ENCODE measurements around the gene PNPLA5.

Gene PNPLA5

GRCh38 chr22:43854786-43855271 lies 37.0 kb downstream of the PNPLA5 start:
- no peaks in the 10 kb centered on the region for H3K36me3 ChIP-seq (ENCODE audit: control insufficient read depth in 4 of 4, insufficient read depth in 4 of 4, low read length in 3 of 4)
- ChIA-PET POLR2A (no interaction called here), CTCF (no interaction called here)
- H3K9me3 ChIP-seq (ENCODE audit: control extremely low read depth in 1 of 5, control insufficient read depth in 4 of 5, insufficient read depth in 2 of 5, low read depth in 1 of 5, low read length in 4 of 5): peaks cover 0 to 11% (median 0%) of the 10 kb centered on the region in 5 experiments
- WGBS (ENCODE audit: insufficient coverage): 98% methylated on average over 13 of the region's 13 CpGs
- H3K27me3 ChIP-seq (replicated peaks in 2 of 5; ENCODE audit: control insufficient read depth in 4 of 5, insufficient read depth in 5 of 5, low read length in 4 of 5): peaks cover 0 to 31% (median 2%) of the 10 kb centered on the region in 5 experiments
- peaks cover 0 to 16% (median 12%) of the 10 kb centered on the region in 4 experiments for H3K4me1 ChIP-seq (ENCODE audit: control extremely low read depth in 1 of 4, control insufficient read depth in 4 of 4, insufficient read depth in 4 of 4, low read length in 3 of 4)
- no peak overlapping the region for H3K4me3 ChIP-seq (ENCODE audit: control insufficient read depth in 1 of 7, extremely low read depth in 1 of 7, insufficient read depth in 4 of 7, low read depth in 2 of 7, low read length in 6 of 7)
- DNase-seq: no peak
- no peak overlapping the region for H3K27ac ChIP-seq (ENCODE audit: insufficient read depth in 1 of 2, low read depth in 1 of 2, low read length in 2 of 2, poor library complexity in 1 of 2, severe bottlenecking in 2 of 2)

GRCh38 chr22:43854121-43854785 lies 37.6 kb downstream of the PNPLA5 start:
- 91% methylated on average over 9 of the region's 14 CpGs for WGBS (ENCODE audit: insufficient coverage)
- Histone ChIP-seq H3K27ac (ENCODE audit: insufficient read depth in 1 of 2, low read depth in 1 of 2, low read length in 2 of 2, poor library complexity in 1 of 2, severe bottlenecking in 2 of 2) (no peak overlapping the region), H3K4me3 (ENCODE audit: control insufficient read depth in 1 of 7, extremely low read depth in 1 of 7, insufficient read depth in 4 of 7, low read depth in 2 of 7, low read length in 6 of 7) (no peak overlapping the region), H3K4me1 (ENCODE audit: control extremely low read depth in 1 of 4, control insufficient read depth in 4 of 4, insufficient read depth in 4 of 4, low read length in 3 of 4) (peaks cover 0 to 16% (median 12%) of the 10 kb centered on the region in 4 experiments), H3K36me3 (ENCODE audit: control insufficient read depth in 4 of 4, insufficient read depth in 4 of 4, low read length in 3 of 4) (no peaks in the 10 kb centered on the region), H3K9me3 (ENCODE audit: control extremely low read depth in 1 of 5, control insufficient read depth in 4 of 5, insufficient read depth in 2 of 5, low read depth in 1 of 5, low read length in 4 of 5) (peaks cover 0 to 11% (median 0%) of the 10 kb centered on the region in 5 experiments), H3K27me3 (replicated peaks in 2 of 5; ENCODE audit: control insufficient read depth in 4 of 5, insufficient read depth in 5 of 5, low read length in 4 of 5) (peaks cover 0 to 28% (median 0%) of the 10 kb centered on the region in 5 experiments)
- ChIA-PET CTCF (no interaction called here), POLR2A (no interaction called here)
- no peak for DNase-seq

DNA sequence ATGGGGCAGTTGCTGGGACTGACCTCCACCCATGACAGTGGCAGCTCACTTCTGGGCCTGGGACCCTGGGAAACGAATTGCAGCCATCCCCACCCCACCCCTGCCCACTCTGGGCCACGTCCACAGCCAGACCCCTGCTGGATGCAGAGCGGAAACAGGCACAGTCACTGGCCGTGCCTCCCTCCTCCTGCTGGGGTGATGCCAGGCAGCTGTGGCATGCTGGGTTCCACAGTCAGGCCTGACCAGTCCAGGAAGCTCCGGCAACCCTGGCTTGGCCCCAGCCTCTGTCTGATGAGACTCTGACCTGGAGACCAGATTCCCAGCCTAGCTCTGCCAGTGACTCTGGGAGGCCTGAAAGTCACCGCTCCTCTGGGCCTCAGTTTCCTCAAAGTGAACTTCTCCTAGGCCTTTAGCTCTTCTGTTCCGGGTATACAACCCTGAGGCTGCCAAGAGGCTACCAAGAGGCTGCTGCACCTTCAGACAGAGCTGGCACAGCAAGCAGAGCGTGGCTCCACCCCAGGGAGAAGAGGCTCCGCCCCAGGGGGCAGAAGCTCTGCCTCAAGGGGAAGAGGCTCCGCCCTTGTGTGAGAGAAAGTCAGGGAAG lies 38.4 kb downstream of the PNPLA5 start:
- H3K27ac ChIP-seq (ENCODE audit: insufficient read depth in 1 of 2, low read depth in 1 of 2, low read length in 2 of 2, poor library complexity in 1 of 2, severe bottlenecking in 2 of 2): no peak overlapping the region
- H3K36me3 ChIP-seq (ENCODE audit: control insufficient read depth in 4 of 4, insufficient read depth in 4 of 4, low read length in 3 of 4): no peaks in the 10 kb centered on the region
- ChIA-PET POLR2A (no interaction called here), CTCF (no interaction called here)
- 95% methylated on average over 10 of the region's 10 CpGs for WGBS (ENCODE audit: insufficient coverage)
- no peak for DNase-seq
- H3K9me3 ChIP-seq (ENCODE audit: control extremely low read depth in 1 of 5, control insufficient read depth in 4 of 5, insufficient read depth in 2 of 5, low read depth in 1 of 5, low read length in 4 of 5): peaks cover 0 to 11% (median 0%) of the 10 kb centered on the region in 5 experiments
- H3K27me3 ChIP-seq (replicated peaks in 2 of 5; ENCODE audit: control insufficient read depth in 4 of 5, insufficient read depth in 5 of 5, low read length in 4 of 5): peaks cover 0 to 20% (median 0%) of the 10 kb centered on the region in 5 experiments
- H3K4me3 ChIP-seq (ENCODE audit: control insufficient read depth in 1 of 7, extremely low read depth in 1 of 7, insufficient read depth in 4 of 7, low read depth in 2 of 7, low read length in 6 of 7): no peak overlapping the region
- peaks cover 0 to 16% (median 12%) of the 10 kb centered on the region in 4 experiments for H3K4me1 ChIP-seq (ENCODE audit: control extremely low read depth in 1 of 4, control insufficient read depth in 4 of 4, insufficient read depth in 4 of 4, low read length in 3 of 4)

GRCh38 chr22:43852573-43853327 lies 39.1 kb downstream of the PNPLA5 start:
- WGBS (ENCODE audit: insufficient coverage): 52% methylated on average over 13 of the region's 19 CpGs
- CTCF ChIA-PET: no interaction called here

GRCh38 chr22:43851979-43852307 lies 39.9 kb downstream of the PNPLA5 start:
- Histone ChIP-seq H3K9me3 (ENCODE audit: control extremely low read depth in 1 of 5, control insufficient read depth in 4 of 5, insufficient read depth in 2 of 5, low read depth in 1 of 5, low read length in 4 of 5) (peaks cover 0 to 9% (median 0%) of the 10 kb centered on the region in 5 experiments), H3K27ac (ENCODE audit: insufficient read depth in 1 of 2, low read depth in 1 of 2, low read length in 2 of 2, poor library complexity in 1 of 2, severe bottlenecking in 2 of 2) (no peak overlapping the region), H3K36me3 (ENCODE audit: control insufficient read depth in 4 of 4, insufficient read depth in 4 of 4, low read length in 3 of 4) (no peaks in the 10 kb centered on the region), H3K4me3 (ENCODE audit: control insufficient read depth in 1 of 7, extremely low read depth in 1 of 7, insufficient read depth in 4 of 7, low read depth in 2 of 7, low read length in 6 of 7) (no peak overlapping the region), H3K27me3 (replicated peaks in 2 of 5; ENCODE audit: control insufficient read depth in 4 of 5, insufficient read depth in 5 of 5, low read length in 4 of 5) (peaks cover 0 to 13% (median 0%) of the 10 kb centered on the region in 5 experiments), H3K4me1 (ENCODE audit: control extremely low read depth in 1 of 4, control insufficient read depth in 4 of 4, insufficient read depth in 4 of 4, low read length in 3 of 4) (peaks cover 0 to 16% (median 12%) of the 10 kb centered on the region in 4 experiments)
- no peak for DNase-seq
- WGBS (ENCODE audit: insufficient coverage): 70% methylated on average over 3 of the region's 3 CpGs
- ChIA-PET CTCF (no interaction called here), POLR2A (no interaction called here)

More at GRCh38 chr22:43852573-43853327, 39.1 kb downstream of the PNPLA5 start:
- Histone ChIP-seq H3K4me3 (ENCODE audit: control insufficient read depth in 1 of 7, extremely low read depth in 1 of 7, insufficient read depth in 4 of 7, low read depth in 2 of 7, low read length in 6 of 7) (no peak overlapping the region), H3K27me3 (replicated peaks in 2 of 5; ENCODE audit: control insufficient read depth in 4 of 5, insufficient read depth in 5 of 5, low read length in 4 of 5) (peaks cover 0 to 17% (median 0%) of the 10 kb centered on the region in 5 experiments), H3K36me3 (ENCODE audit: control insufficient read depth in 4 of 4, insufficient read depth in 4 of 4, low read length in 3 of 4) (no peaks in the 10 kb centered on the region), H3K4me1 (ENCODE audit: control extremely low read depth in 1 of 4, control insufficient read depth in 4 of 4, insufficient read depth in 4 of 4, low read length in 3 of 4) (peaks cover 0 to 16% (median 12%) of the 10 kb centered on the region in 4 experiments), H3K27ac (ENCODE audit: insufficient read depth in 1 of 2, low read depth in 1 of 2, low read length in 2 of 2, poor library complexity in 1 of 2, severe bottlenecking in 2 of 2) (no peak overlapping the region), H3K9me3 (ENCODE audit: control extremely low read depth in 1 of 5, control insufficient read depth in 4 of 5, insufficient read depth in 2 of 5, low read depth in 1 of 5, low read length in 4 of 5) (peaks cover 0 to 11% (median 0%) of the 10 kb centered on the region in 5 experiments)
- DNase-seq: peak in 2 of 3 donors; percentile 10 to 20
- POLR2A ChIA-PET: no interaction called here

GRCh38 chr22:43851058-43851978 lies 40.5 kb downstream of the PNPLA5 start:
- Histone ChIP-seq H3K4me3 (ENCODE audit: control insufficient read depth in 1 of 7, extremely low read depth in 1 of 7, insufficient read depth in 4 of 7, low read depth in 2 of 7, low read length in 6 of 7) (no peak overlapping the region), H3K27ac (ENCODE audit: insufficient read depth in 1 of 2, low read depth in 1 of 2, low read length in 2 of 2, poor library complexity in 1 of 2, severe bottlenecking in 2 of 2) (no peak overlapping the region), H3K36me3 (ENCODE audit: control insufficient read depth in 4 of 4, insufficient read depth in 4 of 4, low read length in 3 of 4) (no peaks in the 10 kb centered on the region), H3K4me1 (ENCODE audit: control extremely low read depth in 1 of 4, control insufficient read depth in 4 of 4, insufficient read depth in 4 of 4, low read length in 3 of 4) (peaks cover 0 to 16% (median 12%) of the 10 kb centered on the region in 4 experiments), H3K27me3 (replicated peaks in 2 of 5; ENCODE audit: control insufficient read depth in 4 of 5, insufficient read depth in 5 of 5, low read length in 4 of 5) (peaks cover 0 to 7% (median 0%) of the 10 kb centered on the region in 5 experiments), H3K9me3 (ENCODE audit: control extremely low read depth in 1 of 5, control insufficient read depth in 4 of 5, insufficient read depth in 2 of 5, low read depth in 1 of 5, low read length in 4 of 5) (peaks cover 0 to 3% (median 0%) of the 10 kb centered on the region in 5 experiments)
- POLR2A ChIA-PET: no interaction called here
- 78% methylated on average over 10 of the region's 13 CpGs for WGBS (ENCODE audit: insufficient coverage)
- DNase-seq: no peak
- CTCF ChIA-PET: no interaction called here
